AG09319 (cell line): ENCODE data around the gene ENTR1.

Experiments used
- DNase-seq: peaks from one replicate; pipeline ENCODE4 v3.0.0-alpha.2; 2010; ENCODE audit warnings: low read depth; ENCODE audit errors: extremely low read depth
- TF ChIP-seq, protein P1 (sequence below): IDR thresholded peaks from 2 replicates; pipeline ENCODE4 v1.5.1; 2011; ENCODE audit warnings: low read depth, mild to moderate bottlenecking, inconsistent platforms, low read length, moderate library complexity

The ENTR1 gene

DNA sequence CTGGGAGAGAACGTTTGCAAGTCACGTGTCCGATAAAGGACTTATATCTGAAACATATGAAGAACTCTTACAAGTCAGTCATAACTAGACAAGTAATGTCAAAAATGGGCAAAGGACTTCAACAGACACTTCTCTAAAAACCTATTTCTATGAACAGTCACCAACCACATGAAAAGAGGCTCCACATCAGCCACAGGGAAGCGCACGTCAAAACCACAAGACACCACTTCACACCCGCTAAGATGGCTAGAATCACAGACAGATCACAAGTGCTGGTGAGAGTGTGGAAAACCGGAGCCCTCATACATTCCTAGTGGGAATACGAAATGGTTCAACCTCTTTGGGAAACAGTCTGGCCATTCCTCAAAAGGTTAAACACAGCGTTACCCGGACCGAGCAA lies 25.4 kb downstream of the ENTR1 start:
- TF ChIP-seq, protein P1, sequence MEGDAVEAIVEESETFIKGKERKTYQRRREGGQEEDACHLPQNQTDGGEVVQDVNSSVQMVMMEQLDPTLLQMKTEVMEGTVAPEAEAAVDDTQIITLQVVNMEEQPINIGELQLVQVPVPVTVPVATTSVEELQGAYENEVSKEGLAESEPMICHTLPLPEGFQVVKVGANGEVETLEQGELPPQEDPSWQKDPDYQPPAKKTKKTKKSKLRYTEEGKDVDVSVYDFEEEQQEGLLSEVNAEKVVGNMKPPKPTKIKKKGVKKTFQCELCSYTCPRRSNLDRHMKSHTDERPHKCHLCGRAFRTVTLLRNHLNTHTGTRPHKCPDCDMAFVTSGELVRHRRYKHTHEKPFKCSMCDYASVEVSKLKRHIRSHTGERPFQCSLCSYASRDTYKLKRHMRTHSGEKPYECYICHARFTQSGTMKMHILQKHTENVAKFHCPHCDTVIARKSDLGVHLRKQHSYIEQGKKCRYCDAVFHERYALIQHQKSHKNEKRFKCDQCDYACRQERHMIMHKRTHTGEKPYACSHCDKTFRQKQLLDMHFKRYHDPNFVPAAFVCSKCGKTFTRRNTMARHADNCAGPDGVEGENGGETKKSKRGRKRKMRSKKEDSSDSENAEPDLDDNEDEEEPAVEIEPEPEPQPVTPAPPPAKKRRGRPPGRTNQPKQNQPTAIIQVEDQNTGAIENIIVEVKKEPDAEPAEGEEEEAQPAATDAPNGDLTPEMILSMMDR = no peak

DNA sequence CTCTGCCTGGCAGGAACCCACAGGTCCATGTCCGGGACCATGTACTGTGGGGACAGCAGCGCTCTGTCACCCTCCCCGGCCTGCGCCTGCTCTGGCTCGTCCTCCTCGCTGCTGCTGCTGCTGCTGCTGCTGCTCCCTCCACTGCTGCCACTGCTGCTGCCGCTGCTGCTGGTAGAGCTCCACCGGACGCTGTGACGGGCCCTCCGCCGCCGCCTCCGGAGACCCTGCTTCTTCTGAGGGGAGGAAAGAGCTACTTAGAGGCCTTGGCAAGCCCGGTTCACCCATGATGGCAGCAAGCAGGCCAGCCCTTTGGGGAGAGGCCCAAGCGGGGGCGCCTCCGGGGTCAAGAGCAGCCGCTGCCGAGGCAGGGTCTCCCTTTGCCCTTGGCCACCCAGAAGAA lies 27.0 kb downstream of the ENTR1 start:
- no peak for DNase-seq

More for the DNA sequence above, 25.4 kb downstream of the ENTR1 start:
- DNase-seq = no peak

DNA sequence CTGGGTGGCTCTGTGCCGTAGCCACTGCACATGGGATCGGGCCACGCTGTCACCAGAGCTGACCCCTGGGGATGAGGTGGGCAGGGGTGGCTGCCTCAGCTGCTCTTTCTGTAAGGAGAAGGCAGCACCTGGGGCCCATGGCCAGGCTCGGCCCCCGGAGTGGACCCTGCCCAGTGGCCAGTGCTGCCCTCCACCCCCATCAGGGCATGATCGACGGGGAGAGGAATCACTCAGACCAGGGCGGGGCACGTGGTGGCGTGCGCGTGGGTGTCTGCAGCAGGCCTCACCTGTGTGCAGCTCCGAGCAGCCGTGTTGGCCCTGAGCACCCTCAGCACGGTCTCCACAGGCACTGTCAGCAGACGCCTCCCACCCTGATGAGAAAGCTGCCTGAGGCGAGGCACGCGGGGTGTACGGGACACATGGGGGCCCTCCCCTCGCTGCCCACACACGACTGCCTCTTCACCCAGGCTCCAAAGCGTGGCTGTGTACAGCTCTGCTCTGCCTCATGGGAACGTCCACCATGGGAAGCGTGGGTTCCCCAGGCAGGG lies 28.4 kb downstream of the ENTR1 start:
- TF ChIP-seq, protein P1 = no peak
- no peak for DNase-seq

More for the DNA sequence above, 27.0 kb downstream of the ENTR1 start:
- TF ChIP-seq, protein P1 = no peak

DNA sequence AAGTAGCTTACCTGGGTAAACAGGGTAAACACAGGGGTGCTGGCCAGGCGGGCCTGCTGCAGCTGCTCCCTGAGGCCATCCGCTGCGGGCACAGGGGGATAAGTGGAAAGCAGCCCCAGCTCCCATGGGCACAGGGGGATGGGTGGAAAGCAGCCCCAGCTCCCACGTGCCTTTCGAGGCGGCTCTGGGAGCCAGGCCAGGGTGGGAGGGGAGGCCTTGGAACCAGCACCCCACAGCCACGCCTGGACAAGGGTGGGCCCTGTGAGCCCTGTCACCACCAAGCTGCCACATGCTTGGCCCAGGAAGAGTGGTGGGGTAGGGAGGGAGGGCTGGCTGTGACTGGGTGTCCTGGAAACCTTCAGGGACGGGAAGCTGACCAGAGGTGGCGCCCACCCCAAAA lies 29.1 kb downstream of the ENTR1 start:
- TF ChIP-seq, protein P1 = no peak

DNA sequence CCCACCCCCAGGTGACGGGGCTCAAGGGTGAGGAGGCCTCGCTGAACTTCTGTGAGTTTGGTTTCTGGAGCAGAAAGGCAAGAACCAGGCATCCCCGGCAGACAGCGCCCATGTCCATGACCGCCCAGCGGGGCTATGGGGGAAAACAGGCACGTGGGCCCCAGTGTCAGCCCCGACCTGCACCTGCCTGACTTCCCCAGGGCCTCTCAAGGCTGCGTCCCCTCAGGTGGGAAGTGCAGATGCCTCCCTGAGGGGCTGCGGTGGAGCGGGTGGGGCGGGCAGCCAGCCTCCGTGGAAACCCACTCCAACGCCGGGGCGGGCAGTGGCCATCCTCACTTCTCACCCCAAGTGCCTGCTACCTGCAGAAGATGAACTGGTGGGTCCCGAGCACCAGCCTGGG lies 30.0 kb downstream of the ENTR1 start:
- TF ChIP-seq, protein P1 = no peak
- DNase-seq = no peak

More for the DNA sequence above, 29.1 kb downstream of the ENTR1 start:
- DNase-seq = no peak

DNA sequence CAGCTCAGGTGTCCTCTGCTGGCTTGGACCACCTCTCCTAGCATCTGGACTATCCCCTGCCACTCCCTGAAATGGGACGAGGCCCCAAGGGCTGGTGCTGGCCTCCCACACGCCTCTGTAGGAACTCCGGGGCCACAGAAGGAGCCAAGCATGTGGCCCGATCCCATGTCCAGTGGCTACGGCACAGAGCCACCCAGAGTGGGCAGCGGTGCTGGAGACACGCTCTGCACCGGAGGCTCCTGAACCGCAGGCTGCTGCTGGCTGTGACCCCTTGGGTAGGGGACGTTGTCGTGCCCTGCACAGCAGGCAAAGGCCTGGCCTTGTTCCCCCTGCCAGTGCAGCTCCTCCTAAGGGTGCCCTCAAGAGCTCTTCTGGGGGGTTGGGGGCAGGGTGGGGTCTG lies 30.5 kb downstream of the ENTR1 start:
- TF ChIP-seq, protein P1 = no peak
- no peak for DNase-seq

DNA sequence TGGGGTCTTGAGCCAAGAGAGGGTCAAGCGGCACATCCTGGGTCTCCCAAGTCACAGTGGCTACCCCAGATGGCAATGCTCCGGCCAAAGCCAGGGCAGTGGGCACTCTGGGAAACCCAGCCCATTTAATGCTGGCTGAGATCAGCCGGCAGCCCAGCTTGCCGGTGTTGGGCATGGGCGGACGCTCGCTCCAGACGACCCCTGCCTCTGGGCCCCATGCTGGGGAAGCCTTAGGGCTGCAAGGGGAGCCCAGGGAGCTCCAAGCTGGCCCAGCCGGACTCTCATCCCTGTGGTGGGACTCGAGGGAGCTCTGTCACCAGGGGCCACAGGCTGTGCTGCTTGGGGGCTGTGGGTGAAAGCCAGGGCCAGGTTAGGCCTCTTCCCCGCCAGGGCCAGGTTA lies 31.0 kb downstream of the ENTR1 start:
- TF ChIP-seq, protein P1 = no peak
- DNase-seq = no peak
